Activated CD4-positive, alpha-beta memory T cell treated with anti-CD3 and anti-CD28 coated beads for 36 hours (primary cell): ENCODE data around the gene UBE2D1. TPM values are rescaled to one million over a fixed set of nuclear protein-coding genes. Genes with fewer than 3 reads are reported as not detected.

ENCODE experiments used
- CTCF ChIA-PET: fragments of 350-600 bp; sonication (Branson Sonifier 250); formaldehyde crosslinking; loops from one replicate; lab custom pipeline; 2021; ENCODE audit warnings: antibody characterized with exemption, inconsistent platforms; lab: Charles Lee
- POLR2A ChIA-PET: fragments of 350-600 bp; sonication (Branson Sonifier 250); formaldehyde crosslinking; loops from one replicate; lab custom pipeline; 2021; ENCODE audit warnings: antibody characterized with exemption; lab: Charles Lee
- DNase-seq: peaks from one replicate; pipeline ENCODE4 v3.0.0-alpha.2; 2020
- H3K27ac Mint-ChIP-seq: one replicate; pipeline ENCODE4 v1.8.0; 2021; ENCODE audit warnings: mixed read lengths
- H3K27me3 Mint-ChIP-seq: one replicate; pipeline ENCODE4 v1.8.0; 2021; ENCODE audit warnings: mixed read lengths
- H3K36me3 Mint-ChIP-seq: one replicate; pipeline ENCODE4 v1.8.0; 2021; ENCODE audit warnings: mixed read lengths
- H3K4me1 Mint-ChIP-seq: one replicate; pipeline ENCODE4 v1.8.0; 2021; ENCODE audit warnings: low read depth, mixed read lengths
- H3K4me3 Mint-ChIP-seq: one replicate; pipeline ENCODE4 v1.8.0; 2021; ENCODE audit warnings: mild to moderate bottlenecking, mixed read lengths
- H3K9me3 Mint-ChIP-seq: one replicate; pipeline ENCODE4 v1.8.0; 2021; ENCODE audit warnings: mixed read lengths
- intact Hi-C: fragments of 100-400 bp; cut with micrococcal nuclease; formaldehyde crosslinking; loops from one replicate; pipeline ENCODE4 v1.15.1; 2023
- total RNA-seq, 2 experiments: library from RNA; stranded (reverse); gene quantifications; one replicate each; pipeline ENCODE4 v1.2.3, GENCODE V29; 2021

Gene UBE2D1
- total RNA-seq, 2 experiments from 2014 or later, result 14.5 to 14.8 TPM

- Mint-ChIP-seq H3K4me1 (peaks cover 34% of the 10 kb centered on the region), H3K9me3 (no peaks in the 10 kb centered on the region), H3K4me3 (no peak overlapping the region), H3K27me3 (no peaks in the 10 kb centered on the region), H3K36me3 (peaks cover 12% of the 10 kb centered on the region), H3K27ac (no peak overlapping the region)
- POLR2A ChIA-PET, result no interaction called here
- no peak for DNase-seq
- CTCF ChIA-PET, result interaction anchor here (1.2 kb wide), 1 partner anchor 39 kb away, joined by 3 read pairs; no protein-coding TSS in a partner anchor
- intact Hi-C loops, result no loop called here
These were observed 7.1 kb downstream of the UBE2D1 start for GRCh38 chr10:58341947-58342346.

GRCh38 chr10:58347967-58348366, 13.2 kb downstream of the UBE2D1 start:
- Mint-ChIP-seq H3K9me3 (no peaks in the 10 kb centered on the region), H3K4me1 (peaks cover 25% of the 10 kb centered on the region), H3K27ac (no peak overlapping the region), H3K27me3 (no peaks in the 10 kb centered on the region), H3K4me3 (no peak overlapping the region), H3K36me3 (peaks cover 9% of the 10 kb centered on the region)
- intact Hi-C loops, result no loop called here
- ChIA-PET POLR2A (no interaction called here), CTCF (no interaction called here)
- no peak for DNase-seq

- H3K9me3 Mint-ChIP-seq, result no peaks in the 10 kb centered on the region
- ChIA-PET CTCF (interaction anchor here (1.6 kb wide), 1 partner anchor 36 kb away, joined by 8 read pairs; the partner anchor contains the start of gene TFAM), POLR2A (no interaction called here)
- no peaks in the 10 kb centered on the region for H3K27me3 Mint-ChIP-seq
- H3K4me1 Mint-ChIP-seq, result peaks cover 25% of the 10 kb centered on the region
- intact Hi-C loops, result no loop called here
- H3K27ac Mint-ChIP-seq, result no peak overlapping the region
- H3K4me3 Mint-ChIP-seq, result no peak overlapping the region
- DNase-seq, result no peak
- H3K36me3 Mint-ChIP-seq, result peaks cover 9% of the 10 kb centered on the region
These were observed 13.8 kb downstream of the UBE2D1 start for GRCh38 chr10:58348571-58349033.

- H3K27me3 Mint-ChIP-seq, result no peaks in the 10 kb centered on the region
- intact Hi-C loops, result no loop called here
- POLR2A ChIA-PET, result no interaction called here
- no peak for DNase-seq
- H3K36me3 Mint-ChIP-seq, result peaks cover 9% of the 10 kb centered on the region
- H3K4me1 Mint-ChIP-seq, result peaks cover 22% of the 10 kb centered on the region
- H3K27ac Mint-ChIP-seq, result no peak overlapping the region
- no peak overlapping the region for H3K4me3 Mint-ChIP-seq
- CTCF ChIA-PET, result interaction anchor here (1.5 to 1.6 kb wide), 3 partner anchors 34 to 51 kb away, joined by 3 to 8 read pairs (median 7); partner anchors contain the start of gene TFAM
- H3K9me3 Mint-ChIP-seq, result no peaks in the 10 kb centered on the region
These were observed 15.2 kb downstream of the UBE2D1 start for GRCh38 chr10:58350023-58350422.

- intact Hi-C loops, result no loop called here
- Mint-ChIP-seq H3K9me3 (no peaks in the 10 kb centered on the region), H3K27ac (no peak overlapping the region), H3K36me3 (peaks cover 6% of the 10 kb centered on the region), H3K27me3 (no peaks in the 10 kb centered on the region), H3K4me3 (no peak overlapping the region), H3K4me1 (peaks cover 26% of the 10 kb centered on the region)
- POLR2A ChIA-PET, result no interaction called here
- DNase-seq, result no peak
- CTCF ChIA-PET, result interaction anchor here (1.5 kb wide), 2 partner anchors 34 to 52 kb away, joined by 3 to 7 read pairs; partner anchors contain the start of gene TFAM
These were observed 16.0 kb downstream of the UBE2D1 start for GRCh38 chr10:58350619-58351323.

GRCh38 chr10:58351616-58352578, 17.1 kb downstream of the UBE2D1 start:
- H3K9me3 Mint-ChIP-seq, result no peaks in the 10 kb centered on the region
- no peaks in the 10 kb centered on the region for H3K27me3 Mint-ChIP-seq
- H3K4me1 Mint-ChIP-seq, result peaks cover 26% of the 10 kb centered on the region
- H3K4me3 Mint-ChIP-seq, result no peak overlapping the region
- ChIA-PET POLR2A (no interaction called here), CTCF (interaction anchor here (0.6 to 1.5 kb wide), 3 partner anchors 33 to 53 kb away, joined by 3 to 7 read pairs (median 4); partner anchors contain the start of gene TFAM)
- intact Hi-C loops, result no loop called here
- no peak for DNase-seq
- peaks cover 2% of the 10 kb centered on the region for H3K36me3 Mint-ChIP-seq
- H3K27ac Mint-ChIP-seq, result no peak overlapping the region

GRCh38 chr10:58352956-58353610, 18.3 kb downstream of the UBE2D1 start:
- no peaks in the 10 kb centered on the region for H3K9me3 Mint-ChIP-seq

GRCh38 chr10:58356756-58357155, 21.9 kb downstream of the UBE2D1 start:
- POLR2A ChIA-PET, result no interaction called here
- H3K4me3 Mint-ChIP-seq, result no peak overlapping the region

More at GRCh38 chr10:58352956-58353610, 18.3 kb downstream of the UBE2D1 start:
- no peaks in the 10 kb centered on the region for H3K27me3 Mint-ChIP-seq
- no peak overlapping the region for H3K27ac Mint-ChIP-seq
- POLR2A ChIA-PET, result no interaction called here
- H3K4me3 Mint-ChIP-seq, result no peak overlapping the region
- DNase-seq, result no peak
- no peaks in the 10 kb centered on the region for H3K36me3 Mint-ChIP-seq
- CTCF ChIA-PET, result interaction anchor here (1.5 kb wide), 1 partner anchor 32 kb away, joined by 4 read pairs; no protein-coding TSS in a partner anchor
- intact Hi-C loops, result no loop called here
- H3K4me1 Mint-ChIP-seq, result peaks cover 31% of the 10 kb centered on the region

GRCh38 chr10:58358314-58358933, 23.6 kb downstream of the UBE2D1 start:
- H3K27ac Mint-ChIP-seq, result no peak overlapping the region
- CTCF ChIA-PET, result no interaction called here
- no peak overlapping the region for H3K4me3 Mint-ChIP-seq
- H3K4me1 Mint-ChIP-seq, result peaks cover 29% of the 10 kb centered on the region
- no peak for DNase-seq
- POLR2A ChIA-PET, result no interaction called here
- no peaks in the 10 kb centered on the region for H3K27me3 Mint-ChIP-seq
- intact Hi-C loops, result no loop called here
- no peaks in the 10 kb centered on the region for H3K9me3 Mint-ChIP-seq
- peaks cover 3% of the 10 kb centered on the region for H3K36me3 Mint-ChIP-seq

More at GRCh38 chr10:58356756-58357155, 21.9 kb downstream of the UBE2D1 start:
- Mint-ChIP-seq H3K4me1 (peaks cover 33% of the 10 kb centered on the region), H3K27ac (no peak overlapping the region), H3K27me3 (no peaks in the 10 kb centered on the region), H3K9me3 (no peaks in the 10 kb centered on the region), H3K36me3 (no peaks in the 10 kb centered on the region)
- CTCF ChIA-PET, result no interaction called here
- DNase-seq, result no peak
- intact Hi-C loops, result no loop called here

- H3K27me3 Mint-ChIP-seq, result no peaks in the 10 kb centered on the region
- H3K27ac Mint-ChIP-seq, result no peak overlapping the region
- intact Hi-C loops, result no loop called here
- peaks cover 29% of the 10 kb centered on the region for H3K4me1 Mint-ChIP-seq
- peaks cover 3% of the 10 kb centered on the region for H3K36me3 Mint-ChIP-seq
- H3K4me3 Mint-ChIP-seq, result no peak overlapping the region
- CTCF ChIA-PET, result no interaction called here
- H3K9me3 Mint-ChIP-seq, result no peaks in the 10 kb centered on the region
- POLR2A ChIA-PET, result no interaction called here
- DNase-seq, result no peak
These were observed 24.1 kb downstream of the UBE2D1 start for GRCh38 chr10:58358947-58359346.

- intact Hi-C loops, result no loop called here
- H3K4me3 Mint-ChIP-seq, result no peak overlapping the region
- ChIA-PET CTCF (interaction anchor here (0.8 kb wide), 1 partner anchor 25 kb away, joined by 3 read pairs; the partner anchor contains the start of gene TFAM), POLR2A (no interaction called here)
- H3K9me3 Mint-ChIP-seq, result no peaks in the 10 kb centered on the region
- no peak for DNase-seq
- H3K36me3 Mint-ChIP-seq, result peaks cover 3% of the 10 kb centered on the region
- H3K4me1 Mint-ChIP-seq, result peaks cover 29% of the 10 kb centered on the region
- no peak overlapping the region for H3K27ac Mint-ChIP-seq
- no peaks in the 10 kb centered on the region for H3K27me3 Mint-ChIP-seq
These were observed 24.7 kb downstream of the UBE2D1 start for GRCh38 chr10:58359541-58359940.
